ENCODE results near the gene STXBP3.

GRCh38 chr1:108722292-108722691 is 24.2 kb upstream of the STXBP3 start:
- TF ChIP-seq CTCF (IDR thresholded peaks at IDR 0.05) = no peak
- no peak for TF ChIP-seq ZFX (IDR thresholded peaks at IDR 0.05; ENCODE audit: borderline replicate concordance)
